NCI-H146 treated with DMSO at 0.1 percent for 48 hours (cell line): Measurements from ENCODE around the gene ART5.
"Not testable (repeated sequence)": the region's sequence is repeated elsewhere in the genome, so short reads cannot be mapped to it uniquely, and the experiment has no call there.

Experiments used
- DNase-seq: peaks from one replicate; lab custom pipeline; 2025; ENCODE audit not compliant: unreplicated experiment; lab: John Stamatoyannopoulos, UW

The ART5 gene

GRCh38 chr11:3658252-3658651 is 16.5 kb upstream of the ART5 start:
- no peak for DNase-seq

- DNase-seq = not testable (repeated sequence)
Observed at GRCh38 chr11:3657331-3657730, 15.5 kb upstream of the ART5 start.

DNA sequence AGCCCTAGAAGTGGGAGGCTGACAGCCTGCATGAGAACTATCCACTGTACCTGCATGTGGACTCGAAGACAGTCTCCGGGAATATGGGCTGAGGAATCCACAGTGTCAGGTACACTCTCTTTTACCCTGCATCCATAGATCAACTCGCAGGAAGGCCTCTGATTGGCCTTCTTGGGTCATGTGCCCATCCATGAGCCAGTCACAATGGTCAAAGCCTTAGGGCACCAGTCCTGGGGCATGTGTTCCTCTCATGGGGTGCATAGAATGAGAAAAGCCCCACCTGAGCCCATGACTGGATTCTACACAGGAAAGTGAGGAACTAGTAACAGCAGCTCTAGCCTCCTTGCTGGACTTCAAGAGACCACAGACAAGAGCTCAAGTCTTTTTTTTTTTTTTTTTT is 13.8 kb upstream of the ART5 start:
- DNase-seq = no peak

- not testable (repeated sequence) for DNase-seq
Observed at GRCh38 chr11:3652514-3652913, 10.7 kb upstream of the ART5 start.

DNA sequence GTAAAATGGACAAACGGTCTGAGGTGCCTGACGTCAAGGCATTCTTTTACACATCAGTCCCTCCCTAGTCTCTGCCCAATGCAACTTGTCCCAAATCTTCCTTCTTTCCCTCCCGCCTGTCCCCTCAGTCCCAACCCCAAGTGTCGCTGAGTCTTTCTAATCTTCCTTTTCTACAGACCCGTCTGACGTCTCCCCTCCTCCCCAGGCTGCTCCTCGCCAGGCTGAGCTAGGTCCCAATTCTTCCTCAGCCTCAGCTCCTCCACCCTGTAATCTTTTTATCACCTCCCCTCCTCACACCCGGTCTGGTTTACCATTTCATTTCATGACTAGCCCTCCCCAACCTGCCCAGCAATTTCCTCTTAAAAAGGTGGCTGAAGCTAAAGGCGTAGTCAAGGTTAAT is 7.6 kb upstream of the ART5 start:
- not testable (repeated sequence) for DNase-seq

GRCh38 chr11:3648843-3649242 is 7.1 kb upstream of the ART5 start:
- DNase-seq = not testable (repeated sequence)

- DNase-seq = no peak
Observed at GRCh38 chr11:3645552-3645951, 3.8 kb upstream of the ART5 start.

- no peak for DNase-seq
Observed at GRCh38 chr11:3644817-3645235, 3.0 kb upstream of the ART5 start, which contains the start of gene ART1. ART1 (plus strand) TSS chr11:3645128; CDS start chr11:3659214, 14,086 bp downstream.

- not testable (repeated sequence) for DNase-seq
Observed at GRCh38 chr11:3643102-3643546, 1.3 kb upstream of the ART5 start.

DNA sequence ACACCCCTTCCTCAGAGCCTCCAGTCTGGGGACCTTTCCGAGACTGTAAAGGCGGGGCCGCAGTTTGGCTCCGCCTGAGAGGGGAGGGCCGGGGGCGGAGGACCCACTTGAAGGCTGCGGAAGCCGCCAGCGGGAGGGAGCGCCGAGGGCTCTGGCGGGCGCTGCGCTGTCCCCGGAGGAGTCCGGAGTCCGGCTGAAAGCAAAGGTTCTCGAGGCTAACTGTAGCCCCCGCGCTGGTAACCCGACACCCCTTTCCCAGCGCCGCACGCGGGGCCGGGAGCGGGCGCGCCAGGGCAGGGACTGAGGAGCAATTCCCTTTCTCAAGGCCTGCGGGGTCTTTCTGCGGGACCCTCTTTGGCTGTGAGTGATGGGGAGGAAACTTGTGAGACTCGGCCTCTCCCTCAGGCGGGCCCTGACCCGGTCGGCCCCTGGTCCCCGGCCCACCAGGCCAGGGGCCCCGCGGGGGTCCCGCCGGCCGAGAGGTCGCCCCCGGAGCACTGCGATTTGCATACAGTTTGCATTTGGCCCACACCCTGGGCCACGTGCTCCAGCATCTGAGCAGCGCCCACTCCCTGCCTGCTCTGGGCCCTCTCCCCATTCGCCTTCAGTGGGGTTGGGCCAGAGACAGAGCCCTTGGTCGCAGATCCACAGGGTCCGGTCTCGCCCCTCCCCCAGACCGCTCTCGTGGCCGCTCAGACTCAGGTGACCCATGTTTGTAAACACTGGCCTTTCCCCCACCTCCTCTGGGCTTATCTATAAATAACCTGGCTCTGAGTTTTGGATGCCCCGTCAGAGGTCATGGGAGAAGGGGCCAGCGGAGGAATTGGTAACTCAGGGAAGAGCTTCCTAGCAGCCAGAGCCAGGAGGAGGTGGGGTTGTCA is 519 bp upstream of the ART5 start:
- DNase-seq = peak; percentile 48

GRCh38 chr11:3641191-3641590 is 601 bp downstream of the ART5 start:
- no peak for DNase-seq

DNA sequence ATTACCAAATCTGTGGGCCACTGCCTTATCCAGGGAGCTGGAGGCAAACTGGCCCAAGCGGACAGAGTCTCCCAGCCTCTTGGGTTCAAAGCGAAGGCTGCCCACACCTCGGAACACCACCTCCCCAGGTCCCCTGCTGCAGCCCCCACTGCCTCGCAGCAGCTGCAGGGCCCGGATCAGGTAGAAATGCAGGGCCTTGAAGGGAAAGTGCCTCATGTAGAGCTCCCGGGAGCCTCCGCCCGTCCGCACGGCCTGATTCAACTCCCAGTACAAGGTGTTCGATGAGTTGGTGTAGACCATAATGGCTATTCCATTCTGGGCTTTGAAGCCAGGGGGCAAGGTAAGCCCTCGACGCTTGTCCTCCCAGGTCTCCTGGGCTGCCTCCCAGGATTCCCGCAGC is 2.0 kb downstream of the ART5 start:
- DNase-seq = no peak

DNA sequence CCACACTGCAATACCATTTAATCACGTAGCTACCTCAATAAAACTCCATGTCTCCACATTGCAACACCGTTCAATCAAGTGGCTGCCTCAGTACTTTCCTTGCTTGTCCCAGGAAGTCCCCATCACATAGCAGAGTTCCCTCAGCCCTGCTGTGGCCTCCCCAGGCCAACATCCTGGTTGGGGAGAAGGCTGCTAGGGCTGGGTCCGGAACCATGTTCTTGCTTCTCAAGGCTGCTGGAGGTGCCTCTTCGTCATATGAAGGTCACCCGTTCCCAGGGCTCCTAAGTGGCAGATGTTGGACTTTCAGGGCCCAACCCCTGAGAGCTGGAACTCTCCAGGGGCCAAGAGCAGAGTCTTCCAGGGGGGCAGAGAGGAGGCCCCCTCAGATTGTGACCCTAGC is 3.3 kb downstream of the ART5 start:
- DNase-seq = no peak

- DNase-seq = no peak
Observed at GRCh38 chr11:3637201-3637600, 4.6 kb downstream of the ART5 start.

GRCh38 chr11:3635641-3636375 is 6.0 kb downstream of the ART5 start:
- no peak for DNase-seq

DNA sequence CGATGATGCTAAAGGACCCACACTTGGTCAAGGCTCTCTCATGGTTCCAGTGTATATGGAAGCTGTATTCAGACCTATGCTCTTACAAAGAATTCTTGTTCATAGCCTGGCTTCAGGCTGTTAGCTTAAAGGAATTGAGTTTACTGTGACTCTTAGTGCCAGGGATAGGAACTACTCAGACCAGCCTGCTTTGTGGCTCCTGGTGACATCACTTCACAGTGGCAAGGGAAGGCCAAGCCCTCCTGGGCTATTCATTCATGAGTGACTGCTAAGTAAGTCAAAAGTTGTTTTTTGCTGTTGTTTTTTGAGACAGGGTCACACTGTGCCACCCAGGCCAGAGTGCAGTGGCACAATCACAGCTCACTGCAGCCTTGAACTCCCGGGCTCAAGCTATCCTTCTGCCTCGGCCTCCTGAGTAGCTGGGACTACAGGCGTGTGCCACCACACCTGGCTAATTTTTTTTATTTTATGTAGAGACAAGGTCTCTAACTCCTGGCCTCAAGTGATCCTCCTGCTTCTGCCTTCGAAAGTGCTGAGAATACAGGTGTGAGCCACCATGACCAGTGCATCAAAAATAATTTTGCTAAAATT is 9.6 kb downstream of the ART5 start:
- no peak for DNase-seq

DNA sequence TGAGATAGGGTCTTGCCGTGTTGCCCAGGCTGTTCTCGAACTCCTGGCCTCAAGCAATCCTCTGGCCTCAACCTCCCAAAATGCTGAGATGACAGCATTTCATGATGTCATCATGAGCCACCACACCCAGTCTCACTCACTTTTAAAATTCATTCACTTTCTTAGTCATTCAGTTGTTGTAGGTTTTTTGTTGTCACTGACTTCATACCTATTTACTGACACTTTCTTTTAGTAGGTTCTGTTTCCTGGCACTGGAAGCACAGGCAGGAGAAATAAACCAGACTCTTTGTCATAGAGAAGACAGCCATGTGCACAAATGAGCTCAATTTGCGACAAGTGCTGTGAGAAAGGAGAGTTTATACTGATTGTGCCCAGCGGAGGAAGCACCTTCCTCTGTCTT is 10.5 kb downstream of the ART5 start:
- DNase-seq = no peak

- DNase-seq = no peak
Observed at GRCh38 chr11:3627291-3627690, 14.5 kb downstream of the ART5 start.

GRCh38 chr11:3626250-3626960 is 15.4 kb downstream of the ART5 start:
- DNase-seq = no peak

DNA sequence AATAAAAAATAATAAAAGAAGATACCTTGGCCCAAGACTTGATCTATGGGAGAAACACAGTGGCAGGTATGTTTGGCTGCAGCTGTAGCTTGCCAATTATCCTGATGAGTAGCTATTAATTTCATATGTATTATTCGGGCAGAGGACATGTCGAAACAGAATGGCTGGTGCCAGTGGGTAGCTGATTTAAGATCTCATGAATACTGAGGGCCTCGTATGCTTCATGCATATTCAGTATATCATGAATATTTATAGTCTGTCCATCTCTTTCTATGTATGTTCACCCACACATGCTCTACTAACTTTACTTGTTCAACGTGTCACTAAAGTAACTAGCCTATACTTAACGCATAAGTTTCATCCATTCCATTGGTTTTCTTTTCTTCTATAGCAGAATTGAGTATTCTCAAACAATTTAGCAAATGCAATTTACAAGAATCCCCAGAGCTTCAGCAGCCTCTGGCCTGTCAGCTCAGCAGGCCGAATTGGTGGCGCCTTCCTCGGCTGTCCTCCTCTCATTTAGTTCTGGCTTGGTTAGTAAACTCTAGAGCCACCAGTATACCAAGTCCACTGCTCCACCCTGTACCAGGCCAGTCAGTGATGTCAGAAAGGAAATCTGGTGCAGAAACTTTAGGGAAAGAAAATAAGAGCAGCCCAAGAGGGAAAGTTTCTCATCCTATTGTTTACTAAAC is 17.9 kb downstream of the ART5 start:
- DNase-seq = no peak
